LNCAP (cell line): ENCODE data around the gene MND1.

Experiments
- CTCF ChIP-seq: fragments of 450-650 bp; IDR thresholded peaks from 2 replicates; pipeline ENCODE4 v1.5.1; 2017; ENCODE audit warnings: mild to moderate bottlenecking

The MND1 gene

GRCh38 chr4:153371701-153372234 lies 27.3 kb downstream of the MND1 start:
- no peak for TF ChIP-seq CTCF

GRCh38 chr4:153372967-153373562 lies 28.6 kb downstream of the MND1 start:
- TF ChIP-seq CTCF = no peak

GRCh38 chr4:153374442-153374841 lies 30.0 kb downstream of the MND1 start:
- TF ChIP-seq CTCF = no peak

- TF ChIP-seq CTCF = no peak
Measured at GRCh38 chr4:153375303-153375702, 30.8 kb downstream of the MND1 start.

GRCh38 chr4:153383131-153383530 lies 38.6 kb downstream of the MND1 start:
- TF ChIP-seq CTCF = no peak

- no peak for TF ChIP-seq CTCF
Measured at GRCh38 chr4:153384160-153384559, 39.7 kb downstream of the MND1 start.

GRCh38 chr4:153385784-153386183 lies 41.3 kb downstream of the MND1 start:
- TF ChIP-seq CTCF = no peak

- no peak for TF ChIP-seq CTCF
Measured at GRCh38 chr4:153387981-153388380, 43.5 kb downstream of the MND1 start.
